RWPE2 (cell line): ENCODE data around the gene USP36.
A peak's percentile ranks its signal among the peaks of the same experiment; 100 is the strongest.

Source experiments
- ATAC-seq: fragments of 200-7000 bp; cut with Tn5 transposase; 3 replicates; pipeline ENCODE4 v1.9.1; 2021; ENCODE audit warnings: low read depth
- DNase-seq: peaks from one replicate; pipeline ENCODE4 v3.0.0-alpha.2; 2020; ENCODE audit warnings: low spot score
- H3K27ac ChIP-seq: fragments of 450-650 bp; 2 replicates; pipeline ENCODE4 v1.5.1; 2017; ENCODE audit warnings: mild to moderate bottlenecking; ENCODE audit not compliant: poor library complexity, severe bottlenecking
- H3K27me3 ChIP-seq: fragments of 250-450 bp; sonication (Bioruptor Pico); 2 replicates; pipeline ENCODE4 v1.5.1; 2021; ENCODE audit warnings: mild to moderate bottlenecking, moderate library complexity; ENCODE audit not compliant: insufficient read depth, poor library complexity, severe bottlenecking
- H3K36me3 ChIP-seq: fragments of 250-450 bp; sonication (Bioruptor Pico); 2 replicates; pipeline ENCODE4 v1.5.1; 2020; ENCODE audit warnings: low read depth, mild to moderate bottlenecking, moderate library complexity
- H3K4me1 ChIP-seq: fragments of 250-450 bp; sonication (Bioruptor Pico); 2 replicates; pipeline ENCODE4 v1.5.1; 2021; ENCODE audit warnings: mild to moderate bottlenecking, moderate library complexity; ENCODE audit not compliant: insufficient read depth, poor library complexity, severe bottlenecking
- H3K4me3 ChIP-seq: fragments of 250-450 bp; sonication (Bioruptor Pico); 2 replicates; pipeline ENCODE4 v1.5.1; 2021; ENCODE audit warnings: mild to moderate bottlenecking, moderate library complexity; ENCODE audit not compliant: severe bottlenecking
- H3K9me3 ChIP-seq: fragments of 250-450 bp; sonication (Bioruptor Pico); 2 replicates; pipeline ENCODE4 v1.5.1; 2021; ENCODE audit warnings: mild to moderate bottlenecking, moderate library complexity; ENCODE audit not compliant: severe bottlenecking
- CTCF ChIP-seq: fragments of 450-650 bp; IDR thresholded peaks from one replicate; pipeline ENCODE4 v1.5.1; 2017; ENCODE audit warnings: mild to moderate bottlenecking, moderate library complexity; ENCODE audit not compliant: poor library complexity, severe bottlenecking

The USP36 gene

GRCh38 chr17:78793415-78793814, 47.2 kb downstream of the USP36 start:
- Histone ChIP-seq H3K36me3 (peaks cover 44% of the 10 kb centered on the region), H3K4me1 (peaks cover 10% of the 10 kb centered on the region), H3K27me3 (no peaks in the 10 kb centered on the region), H3K9me3 (no peaks in the 10 kb centered on the region), H3K4me3 (no peak overlapping the region), H3K27ac (no peak overlapping the region)
- ATAC-seq (no peak), DNase-seq (no peak)
- TF ChIP-seq CTCF = no peak

- ATAC-seq = no peak
- Histone ChIP-seq H3K4me3 (no peak overlapping the region), H3K4me1 (peaks cover 10% of the 10 kb centered on the region), H3K9me3 (no peaks in the 10 kb centered on the region), H3K36me3 (peaks cover 30% of the 10 kb centered on the region), H3K27me3 (no peaks in the 10 kb centered on the region), H3K27ac (peak overlapping the region; percentile 2)
- DNase-seq = no peak
- TF ChIP-seq CTCF = peak; percentile 1
These were observed 48.5 kb downstream of the USP36 start for GRCh38 chr17:78791840-78792709.

GRCh38 chr17:78790552-78790951, 50.1 kb downstream of the USP36 start:
- no peak overlapping the region for H3K27ac ChIP-seq
- no peak for TF ChIP-seq CTCF
- no peak for DNase-seq
- no peak for ATAC-seq
- no peaks in the 10 kb centered on the region for H3K27me3 ChIP-seq
- peaks cover 15% of the 10 kb centered on the region for H3K36me3 ChIP-seq
- peaks cover 10% of the 10 kb centered on the region for H3K4me1 ChIP-seq
- no peak overlapping the region for H3K4me3 ChIP-seq
- no peaks in the 10 kb centered on the region for H3K9me3 ChIP-seq

GRCh38 chr17:78789663-78790181, 50.9 kb downstream of the USP36 start:
- no peaks in the 10 kb centered on the region for H3K27me3 ChIP-seq
- ATAC-seq = no peak
- H3K9me3 ChIP-seq = no peaks in the 10 kb centered on the region
- no peak overlapping the region for H3K27ac ChIP-seq
- no peak for DNase-seq
- TF ChIP-seq CTCF = no peak
- no peak overlapping the region for H3K4me3 ChIP-seq
- peaks cover 10% of the 10 kb centered on the region for H3K36me3 ChIP-seq
- peaks cover 10% of the 10 kb centered on the region for H3K4me1 ChIP-seq

- H3K4me3 ChIP-seq = no peak overlapping the region
- H3K27ac ChIP-seq = no peak overlapping the region
- peaks cover 10% of the 10 kb centered on the region for H3K4me1 ChIP-seq
- DNase-seq (no peak), ATAC-seq (no peak)
- H3K27me3 ChIP-seq = no peaks in the 10 kb centered on the region
- no peaks in the 10 kb centered on the region for H3K9me3 ChIP-seq
- peaks cover 10% of the 10 kb centered on the region for H3K36me3 ChIP-seq
- no peak for TF ChIP-seq CTCF
These were observed 51.4 kb downstream of the USP36 start for GRCh38 chr17:78789149-78789662.
